A172 (cell line): ENCODE results near the gene PROK1. TPM values are rescaled to one million over a fixed set of nuclear protein-coding genes. Genes with fewer than 3 reads are reported as not detected.

Experiments used
- total RNA-seq: library from RNA; depleted of rRNA; stranded (reverse); fragments of >200 nt; shearing (Covaris generic); gene quantifications from 2 replicates; pipeline ENCODE4 v1.2.3, GENCODE V29; 2014; rRNA removed

PROK1 gene
- total RNA-seq, 1 experiment from 2014 or later, result not detected

Other genes with a start within 250 kb of the PROK1 start
- 0.86 and 1.2 TPM in 2 replicates for gene KCNC4, start 240.8 kb upstream of the PROK1 start, total RNA-seq
- 25.9 and 27.6 TPM in 2 replicates for gene RBM15, start 111.8 kb upstream of the PROK1 start, total RNA-seq
- 31.0 and 35.0 TPM in 2 replicates for gene SLC16A4, start 60.1 kb upstream of the PROK1 start, total RNA-seq
- gene LAMTOR5, start 43.5 kb upstream of the PROK1 start, total RNA-seq, result 158 and 166 TPM in 2 replicates
- gene KCNA10, start 68.0 kb downstream of the PROK1 start, total RNA-seq, result not detected in 2 replicates
- gene KCNA2, start 155.2 kb downstream of the PROK1 start, total RNA-seq, result 0.02 TPM in 1 of 2 replicates, not detected in the other
- not detected in 2 replicates for gene KCNA3, start 223.8 kb downstream of the PROK1 start, total RNA-seq